ENCODE measurements around the gene CPNE9. TPM values are rescaled to one million over a fixed set of nuclear protein-coding genes. Genes with fewer than 3 reads are reported as not detected.

Gene CPNE9
- total RNA-seq, 1 donor from 2014 or later: not detected

- Mint-ChIP-seq H3K4me1 (ENCODE audit: low read depth) (peaks cover 5% of the 10 kb centered on the region), H3K9me3 (ENCODE audit: low read depth) (no peaks in the 10 kb centered on the region), H3K27me3 (ENCODE audit: low read depth) (peaks cover 44% of the 10 kb centered on the region), H3K36me3 (ENCODE audit: low read depth) (no peaks in the 10 kb centered on the region), H3K27ac (ENCODE audit: unreplicated experiment) (peak overlapping the region; percentile 14), H3K4me3 (ENCODE audit: unreplicated experiment) (no peak overlapping the region)
- peak; percentile 82 for TF ChIP-seq CTCF (IDR thresholded peaks at IDR 0.05)
- no peak for DNase-seq (ENCODE audit: low spot score)
Observed at GRCh38 chr3:9715764-9716437, 12.3 kb downstream of the CPNE9 start.

GRCh38 chr3:9716801-9717555 is 13.3 kb downstream of the CPNE9 start:
- no peak overlapping the region for H3K27ac Mint-ChIP-seq (ENCODE audit: unreplicated experiment)
- H3K9me3 Mint-ChIP-seq (ENCODE audit: low read depth): no peaks in the 10 kb centered on the region

GRCh38 chr3:9717563-9717962 is 13.9 kb downstream of the CPNE9 start:
- no peak for TF ChIP-seq CTCF (IDR thresholded peaks at IDR 0.05)
- Mint-ChIP-seq H3K27ac (ENCODE audit: unreplicated experiment) (no peak overlapping the region), H3K4me3 (ENCODE audit: unreplicated experiment) (no peak overlapping the region), H3K36me3 (ENCODE audit: low read depth) (no peaks in the 10 kb centered on the region), H3K9me3 (ENCODE audit: low read depth) (no peaks in the 10 kb centered on the region), H3K27me3 (ENCODE audit: low read depth) (peaks cover 49% of the 10 kb centered on the region), H3K4me1 (ENCODE audit: low read depth) (peaks cover 5% of the 10 kb centered on the region)
- DNase-seq (ENCODE audit: low spot score): no peak

More at GRCh38 chr3:9716801-9717555, 13.3 kb downstream of the CPNE9 start:
- H3K4me3 Mint-ChIP-seq (ENCODE audit: unreplicated experiment): no peak overlapping the region
- no peak for TF ChIP-seq CTCF (IDR thresholded peaks at IDR 0.05)
- peaks cover 5% of the 10 kb centered on the region for H3K4me1 Mint-ChIP-seq (ENCODE audit: low read depth)
- no peaks in the 10 kb centered on the region for H3K36me3 Mint-ChIP-seq (ENCODE audit: low read depth)
- H3K27me3 Mint-ChIP-seq (ENCODE audit: low read depth): peaks cover 46% of the 10 kb centered on the region
- no peak for DNase-seq (ENCODE audit: low spot score)

- Mint-ChIP-seq H3K9me3 (ENCODE audit: low read depth) (no peaks in the 10 kb centered on the region), H3K4me3 (ENCODE audit: unreplicated experiment) (no peak overlapping the region), H3K36me3 (ENCODE audit: low read depth) (no peaks in the 10 kb centered on the region), H3K27me3 (ENCODE audit: low read depth) (peaks cover 53% of the 10 kb centered on the region), H3K27ac (ENCODE audit: unreplicated experiment) (no peak overlapping the region), H3K4me1 (ENCODE audit: low read depth) (peaks cover 5% of the 10 kb centered on the region)
- no peak for TF ChIP-seq CTCF (IDR thresholded peaks at IDR 0.05)
- no peak for DNase-seq (ENCODE audit: low spot score)
Observed at GRCh38 chr3:9718118-9718517, 14.5 kb downstream of the CPNE9 start.

GRCh38 chr3:9721015-9721699 is 17.5 kb downstream of the CPNE9 start:
- Mint-ChIP-seq H3K27ac (ENCODE audit: unreplicated experiment) (no peak overlapping the region), H3K9me3 (ENCODE audit: low read depth) (no peaks in the 10 kb centered on the region), H3K4me1 (ENCODE audit: low read depth) (peaks cover under 1% of the 10 kb centered on the region), H3K27me3 (ENCODE audit: low read depth) (peaks cover 58% of the 10 kb centered on the region), H3K36me3 (ENCODE audit: low read depth) (no peaks in the 10 kb centered on the region), H3K4me3 (ENCODE audit: unreplicated experiment) (no peak overlapping the region)
- TF ChIP-seq CTCF (IDR thresholded peaks at IDR 0.05): no peak
- no peak for DNase-seq (ENCODE audit: low spot score)
